OCI-M1 (cell line): Measurements from ENCODE around the gene COL5A3.
"Not testable (repeated sequence)": the region's sequence is repeated elsewhere in the genome, so short reads cannot be mapped to it uniquely, and the experiment has no call there.

Experiments
- DNase-seq: peaks from one replicate; lab custom pipeline; 2025; lab: John Stamatoyannopoulos, UW

Gene COL5A3

GRCh38 chr19:10010247-10010691 lies at the start of gene COL5A3:
COL5A3 (minus strand) TSS chr19:10010504; CDS start chr19:10010385, 119 bp downstream.
- DNase-seq: no peak

- DNase-seq: no peak
Observed at GRCh38 chr19:10052602-10053360, 42.5 kb upstream of the COL5A3 start.

- DNase-seq: no peak
Observed at GRCh38 chr19:10049626-10050025, 39.3 kb upstream of the COL5A3 start.

DNA sequence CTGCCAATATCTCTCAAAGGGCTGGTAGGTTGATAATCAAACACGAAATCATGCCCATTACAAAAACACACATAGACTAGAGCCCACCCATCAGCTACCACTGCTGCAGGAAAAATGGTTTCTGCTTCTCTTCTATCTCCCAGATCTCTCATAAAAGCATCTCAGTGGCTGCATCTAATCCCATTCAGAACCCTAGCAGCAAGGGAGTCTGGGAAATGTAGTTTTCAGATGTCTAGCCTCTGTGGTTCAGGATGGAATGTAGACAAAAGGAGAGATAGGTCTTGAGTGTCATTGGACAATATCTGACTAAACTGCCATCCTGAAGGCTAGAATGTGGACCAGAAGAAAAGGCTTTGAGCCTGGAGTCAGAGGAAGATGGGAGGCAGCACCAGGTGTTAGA lies 35.1 kb upstream of the COL5A3 start:
- no peak for DNase-seq

GRCh38 chr19:10044390-10044789 lies 34.1 kb upstream of the COL5A3 start:
- no peak for DNase-seq

- peak; percentile 72 for DNase-seq
Observed at GRCh38 chr19:10043286-10043927, 33.1 kb upstream of the COL5A3 start.

- DNase-seq: no peak
Observed at GRCh38 chr19:10037809-10038208, 27.5 kb upstream of the COL5A3 start.

GRCh38 chr19:10037367-10037766 lies 27.1 kb upstream of the COL5A3 start:
- DNase-seq: no peak

- DNase-seq: no peak
Observed at GRCh38 chr19:10036601-10037071, 26.3 kb upstream of the COL5A3 start.

DNA sequence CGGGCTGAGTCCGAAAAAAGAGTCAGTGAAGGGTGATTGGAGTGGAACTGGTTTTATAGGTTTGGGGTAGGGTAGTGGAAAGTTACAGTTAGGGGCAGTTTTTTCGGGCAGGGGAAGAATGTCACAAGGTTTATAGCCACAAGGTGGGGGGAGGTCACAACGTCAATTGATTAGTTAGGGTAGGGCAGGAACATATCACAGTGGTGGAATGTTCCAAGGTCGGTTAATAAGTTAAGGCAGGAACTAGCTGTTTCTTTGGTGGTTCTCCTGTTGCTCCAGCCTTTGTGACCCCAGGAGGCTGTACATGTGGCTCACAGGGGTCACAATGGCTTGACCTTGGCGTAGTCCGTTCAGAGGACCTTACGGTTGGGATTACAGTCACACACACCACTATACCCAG lies 23.3 kb upstream of the COL5A3 start:
- no peak for DNase-seq

- peak; percentile 96 for DNase-seq
Observed at GRCh38 chr19:10027158-10027997, 17.1 kb upstream of the COL5A3 start.

DNA sequence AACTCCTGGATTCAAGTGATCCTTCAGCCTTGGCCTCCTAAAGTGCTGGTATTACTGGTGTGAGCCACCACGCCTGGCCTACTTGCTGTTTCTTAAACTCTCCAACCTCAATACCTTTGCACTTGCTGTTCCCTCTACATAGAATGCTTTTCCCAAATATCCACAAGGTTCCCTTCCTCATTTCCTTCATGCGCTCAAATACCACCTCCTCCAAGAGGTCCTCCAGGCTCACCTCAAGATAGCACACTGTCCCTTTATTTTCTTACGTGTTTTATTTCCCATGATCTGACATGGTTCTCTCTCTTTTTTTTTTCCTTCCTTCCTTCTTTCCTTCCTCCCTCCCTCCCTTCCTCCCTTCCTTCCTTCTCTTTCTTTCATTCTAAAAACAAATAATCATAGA lies 16.4 kb upstream of the COL5A3 start:
- DNase-seq: no peak

- DNase-seq: not testable (repeated sequence)
Observed at GRCh38 chr19:10023096-10023495, 12.8 kb upstream of the COL5A3 start.

DNA sequence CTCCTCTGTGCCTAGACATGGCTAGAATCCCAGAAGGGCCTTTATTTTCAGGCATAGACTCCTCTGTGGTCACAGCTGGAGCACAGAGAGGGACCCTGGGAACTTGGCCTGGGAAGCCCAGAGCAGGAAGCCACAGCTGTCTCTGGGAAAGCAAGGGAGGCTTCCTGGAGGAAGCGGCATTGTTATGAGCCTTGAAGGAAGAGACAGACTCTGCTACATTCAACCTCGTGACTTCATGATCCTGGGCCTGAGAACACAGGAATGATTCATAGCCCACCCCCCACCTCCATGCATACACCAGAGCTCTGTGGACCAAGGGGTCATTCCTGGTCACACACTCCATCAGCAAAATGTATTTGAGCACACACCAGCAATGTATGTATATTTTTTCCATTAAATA lies 11.6 kb upstream of the COL5A3 start:
- no peak for DNase-seq

DNA sequence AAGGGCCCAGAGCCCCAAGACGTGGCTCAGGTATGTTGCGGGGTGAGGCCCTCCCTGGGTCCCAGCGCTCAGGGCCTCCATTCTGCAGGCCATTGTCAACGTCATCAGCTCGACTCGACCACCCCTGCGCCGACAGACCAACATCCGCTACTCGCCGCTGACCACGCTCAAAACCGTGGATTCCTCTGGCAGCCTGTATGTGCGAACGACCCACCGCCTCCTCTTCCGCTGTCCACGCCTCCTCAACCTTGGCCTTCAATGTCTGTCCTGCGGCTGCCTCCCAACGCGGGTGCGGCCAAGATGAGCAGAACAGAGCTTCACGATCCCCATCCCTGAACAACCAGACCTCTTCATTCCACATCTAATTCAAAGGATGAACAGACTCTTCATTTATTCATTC lies 11.1 kb upstream of the COL5A3 start:
- DNase-seq: no peak

- DNase-seq: no peak
Observed at GRCh38 chr19:10020851-10021250, 10.5 kb upstream of the COL5A3 start.

DNA sequence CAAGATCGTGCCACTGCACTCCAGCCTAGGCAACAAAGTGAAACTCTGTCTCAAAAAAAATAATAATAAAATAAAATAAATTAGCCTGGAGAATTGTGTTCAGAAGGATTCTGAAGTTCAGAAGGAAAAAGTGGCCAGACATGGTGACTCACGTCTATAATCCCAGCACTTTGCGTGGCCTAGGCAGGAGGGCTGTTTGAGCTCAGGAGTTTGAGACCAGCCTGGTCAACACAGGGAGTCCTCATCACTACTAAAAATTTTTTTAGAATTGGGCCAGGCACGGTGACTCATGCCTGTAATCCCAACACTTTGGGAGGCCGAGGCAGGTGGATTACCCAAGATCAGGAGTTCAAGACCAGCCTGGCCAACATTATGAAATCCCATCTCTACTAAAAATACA lies 8.9 kb upstream of the COL5A3 start:
- DNase-seq: no peak

- no peak for DNase-seq
Observed at GRCh38 chr19:10018786-10019185, 8.5 kb upstream of the COL5A3 start.

- no peak for DNase-seq
Observed at GRCh38 chr19:10018263-10018662, 8.0 kb upstream of the COL5A3 start.

DNA sequence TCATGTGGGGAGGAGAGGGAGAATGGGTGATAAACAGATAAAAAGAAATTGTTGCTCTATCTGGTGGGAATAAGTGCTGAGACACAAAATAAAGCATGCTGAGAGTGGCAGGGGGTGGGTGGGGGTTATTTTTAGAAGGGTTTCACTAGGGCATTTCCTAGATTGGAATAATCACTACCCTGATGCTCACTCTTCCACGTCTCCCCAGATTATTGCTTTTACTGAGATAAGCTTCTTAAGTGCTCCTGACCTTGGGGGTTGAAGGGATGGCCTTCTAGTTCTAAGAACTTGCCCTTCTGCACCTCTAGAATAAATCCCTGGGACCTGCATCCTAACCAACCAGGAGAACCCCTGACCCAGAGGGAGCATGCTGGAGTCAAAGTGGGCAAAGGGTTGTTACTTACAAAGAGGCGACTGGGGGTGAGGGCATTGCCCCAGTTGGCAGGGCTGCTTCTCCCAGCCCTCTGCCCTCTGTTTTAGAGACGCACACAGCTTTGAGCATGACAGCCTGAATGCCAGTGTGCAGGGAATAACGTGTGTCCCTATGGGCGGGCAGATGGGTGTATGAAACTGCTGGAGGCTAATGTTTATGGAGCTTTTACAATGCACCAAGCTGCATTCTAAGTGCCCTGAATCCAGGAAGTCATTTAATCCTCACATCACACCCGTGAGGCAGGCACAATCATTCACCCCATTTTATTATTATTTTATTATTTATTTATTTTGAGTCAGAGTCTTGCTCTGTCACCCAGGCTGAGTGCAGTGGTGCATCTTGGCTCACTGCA lies 3.7 kb upstream of the COL5A3 start:
- no peak for DNase-seq

DNA sequence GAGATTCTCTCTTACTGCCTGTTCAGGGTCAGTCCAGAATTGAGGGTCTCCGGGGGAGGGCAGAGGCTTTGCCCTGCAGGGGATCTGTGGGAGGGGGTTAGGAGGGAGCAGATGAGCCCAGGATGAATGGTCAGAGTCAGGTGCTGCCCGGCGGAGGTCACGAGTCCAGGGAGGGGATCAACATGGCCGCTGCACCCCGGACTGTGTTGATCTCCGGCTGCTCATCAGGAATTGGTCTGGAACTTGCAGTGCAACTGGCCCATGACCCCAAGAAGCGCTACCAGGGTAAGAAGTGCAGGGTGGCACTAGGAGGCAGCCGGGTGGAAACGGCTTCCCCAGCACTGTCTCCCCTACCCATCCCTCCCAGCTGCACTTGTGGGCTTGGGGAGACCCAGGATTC lies 3.0 kb upstream of the COL5A3 start, which contains the start of gene RDH8:
Gene RDH8, plus strand, starts transcription at position 168 of the 400 bp plus-strand sequence. Its CDS starts 15 bp downstream, at position 183.
- DNase-seq: no peak

GRCh38 chr19:10011974-10012373 lies 1.7 kb upstream of the COL5A3 start:
- DNase-seq: no peak
